RWPE2 (cell line): ENCODE results near the gene IGSF3.
"Not testable (repeated sequence)": the region's sequence is repeated elsewhere in the genome, so short reads cannot be mapped to it uniquely, and the experiment has no call there.

ENCODE experiments used
- ATAC-seq: fragments of 200-7000 bp; cut with Tn5 transposase; 3 replicates; pipeline ENCODE4 v1.9.1; 2021; ENCODE audit warnings: low read depth
- DNase-seq: peaks from one replicate; pipeline ENCODE4 v3.0.0-alpha.2; 2020; ENCODE audit warnings: low spot score
- H3K27ac ChIP-seq: fragments of 450-650 bp; 2 replicates; pipeline ENCODE4 v1.5.1; 2017; ENCODE audit warnings: mild to moderate bottlenecking; ENCODE audit not compliant: poor library complexity, severe bottlenecking
- H3K27me3 ChIP-seq: fragments of 250-450 bp; sonication (Bioruptor Pico); 2 replicates; pipeline ENCODE4 v1.5.1; 2021; ENCODE audit warnings: mild to moderate bottlenecking, moderate library complexity; ENCODE audit not compliant: insufficient read depth, poor library complexity, severe bottlenecking
- H3K36me3 ChIP-seq: fragments of 250-450 bp; sonication (Bioruptor Pico); 2 replicates; pipeline ENCODE4 v1.5.1; 2020; ENCODE audit warnings: low read depth, mild to moderate bottlenecking, moderate library complexity
- H3K4me1 ChIP-seq: fragments of 250-450 bp; sonication (Bioruptor Pico); 2 replicates; pipeline ENCODE4 v1.5.1; 2021; ENCODE audit warnings: mild to moderate bottlenecking, moderate library complexity; ENCODE audit not compliant: insufficient read depth, poor library complexity, severe bottlenecking
- H3K4me3 ChIP-seq: fragments of 250-450 bp; sonication (Bioruptor Pico); 2 replicates; pipeline ENCODE4 v1.5.1; 2021; ENCODE audit warnings: mild to moderate bottlenecking, moderate library complexity; ENCODE audit not compliant: severe bottlenecking
- H3K9me3 ChIP-seq: fragments of 250-450 bp; sonication (Bioruptor Pico); 2 replicates; pipeline ENCODE4 v1.5.1; 2021; ENCODE audit warnings: mild to moderate bottlenecking, moderate library complexity; ENCODE audit not compliant: severe bottlenecking
- TF ChIP-seq, protein P1 (sequence below): fragments of 450-650 bp; IDR thresholded peaks from one replicate; pipeline ENCODE4 v1.5.1; 2017; ENCODE audit warnings: mild to moderate bottlenecking, moderate library complexity; ENCODE audit not compliant: poor library complexity, severe bottlenecking

Gene IGSF3

DNA sequence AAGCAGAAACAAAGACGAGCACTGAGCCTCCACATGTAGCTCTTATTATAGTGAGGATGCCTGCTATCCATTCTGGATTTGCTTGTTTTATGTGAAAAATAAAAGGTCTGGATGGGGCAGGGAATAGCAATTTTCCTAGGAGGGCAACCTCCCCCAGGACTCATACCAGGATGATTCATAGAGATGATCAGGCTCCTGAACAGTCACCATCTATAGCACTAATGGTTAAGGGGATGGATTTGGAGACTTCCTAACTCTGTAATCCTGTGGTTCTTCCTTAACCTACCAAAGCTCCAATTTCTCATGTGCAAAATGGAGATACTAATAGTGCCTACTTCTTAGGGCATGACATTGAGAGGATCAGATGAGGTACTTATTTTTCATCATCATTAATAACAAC, 62.2 kb downstream of the IGSF3 start:
- peaks cover 10% of the 10 kb centered on the region for H3K4me1 ChIP-seq
- no peak overlapping the region for H3K27ac ChIP-seq

DNA sequence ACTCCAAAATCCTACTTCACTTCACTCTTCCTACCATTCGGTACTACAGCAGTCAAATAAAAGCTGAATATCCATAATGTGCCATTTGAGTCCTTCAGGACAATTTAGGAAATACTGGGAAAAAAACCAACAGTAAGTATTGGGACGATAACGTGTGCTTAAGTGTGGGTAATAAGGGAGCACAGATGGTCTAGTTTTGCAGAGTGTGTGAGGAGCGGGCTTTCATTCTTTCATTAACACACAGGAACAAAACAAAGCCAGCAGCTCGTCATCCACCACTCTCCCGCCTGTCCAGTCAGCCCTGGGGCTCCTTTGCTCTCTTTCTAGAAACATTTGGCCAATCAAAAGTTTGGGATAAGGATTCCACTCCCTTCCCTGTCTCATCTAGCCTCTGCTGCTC, 63.1 kb downstream of the IGSF3 start:
- not testable (repeated sequence) for H3K27me3 ChIP-seq, H3K27ac ChIP-seq, DNase-seq, ATAC-seq, H3K4me3 ChIP-seq, H3K36me3 ChIP-seq, H3K4me1 ChIP-seq, H3K9me3 ChIP-seq

More for the DNA sequence above, 62.2 kb downstream of the IGSF3 start:
- H3K27me3 ChIP-seq = no peaks in the 10 kb centered on the region
- no peak overlapping the region for H3K4me3 ChIP-seq
- DNase-seq (no peak), ATAC-seq (0 out of 3 replicates have a peak, but pooled peaks have one; percentile 23)
- TF ChIP-seq, protein P1, sequence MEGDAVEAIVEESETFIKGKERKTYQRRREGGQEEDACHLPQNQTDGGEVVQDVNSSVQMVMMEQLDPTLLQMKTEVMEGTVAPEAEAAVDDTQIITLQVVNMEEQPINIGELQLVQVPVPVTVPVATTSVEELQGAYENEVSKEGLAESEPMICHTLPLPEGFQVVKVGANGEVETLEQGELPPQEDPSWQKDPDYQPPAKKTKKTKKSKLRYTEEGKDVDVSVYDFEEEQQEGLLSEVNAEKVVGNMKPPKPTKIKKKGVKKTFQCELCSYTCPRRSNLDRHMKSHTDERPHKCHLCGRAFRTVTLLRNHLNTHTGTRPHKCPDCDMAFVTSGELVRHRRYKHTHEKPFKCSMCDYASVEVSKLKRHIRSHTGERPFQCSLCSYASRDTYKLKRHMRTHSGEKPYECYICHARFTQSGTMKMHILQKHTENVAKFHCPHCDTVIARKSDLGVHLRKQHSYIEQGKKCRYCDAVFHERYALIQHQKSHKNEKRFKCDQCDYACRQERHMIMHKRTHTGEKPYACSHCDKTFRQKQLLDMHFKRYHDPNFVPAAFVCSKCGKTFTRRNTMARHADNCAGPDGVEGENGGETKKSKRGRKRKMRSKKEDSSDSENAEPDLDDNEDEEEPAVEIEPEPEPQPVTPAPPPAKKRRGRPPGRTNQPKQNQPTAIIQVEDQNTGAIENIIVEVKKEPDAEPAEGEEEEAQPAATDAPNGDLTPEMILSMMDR = no peak
- no peaks in the 10 kb centered on the region for H3K36me3 ChIP-seq
- no peaks in the 10 kb centered on the region for H3K9me3 ChIP-seq

DNA sequence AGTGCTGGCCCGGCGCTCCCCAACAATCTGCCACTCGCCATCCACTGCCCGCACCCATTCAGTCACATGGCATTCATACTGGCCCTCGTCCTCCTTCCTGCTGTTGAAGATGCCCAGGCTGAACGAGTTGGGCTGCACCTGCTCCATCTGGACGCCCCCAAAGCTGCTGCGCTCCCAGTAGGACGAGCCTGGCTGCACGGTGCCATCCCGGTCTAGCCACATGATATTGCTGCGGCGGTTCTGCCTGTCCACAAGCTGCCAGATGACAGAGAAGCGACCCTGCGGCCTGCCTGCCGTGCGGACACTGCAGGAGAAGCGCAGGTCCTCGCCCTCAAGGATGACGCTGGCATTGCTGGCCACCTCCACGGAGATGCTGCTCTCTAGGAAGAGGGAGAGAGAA, 63.9 kb downstream of the IGSF3 start:
- H3K36me3 ChIP-seq, H3K27me3 ChIP-seq, H3K4me3 ChIP-seq, H3K4me1 ChIP-seq, ATAC-seq, H3K9me3 ChIP-seq, H3K27ac ChIP-seq, DNase-seq: not testable (repeated sequence)

DNA sequence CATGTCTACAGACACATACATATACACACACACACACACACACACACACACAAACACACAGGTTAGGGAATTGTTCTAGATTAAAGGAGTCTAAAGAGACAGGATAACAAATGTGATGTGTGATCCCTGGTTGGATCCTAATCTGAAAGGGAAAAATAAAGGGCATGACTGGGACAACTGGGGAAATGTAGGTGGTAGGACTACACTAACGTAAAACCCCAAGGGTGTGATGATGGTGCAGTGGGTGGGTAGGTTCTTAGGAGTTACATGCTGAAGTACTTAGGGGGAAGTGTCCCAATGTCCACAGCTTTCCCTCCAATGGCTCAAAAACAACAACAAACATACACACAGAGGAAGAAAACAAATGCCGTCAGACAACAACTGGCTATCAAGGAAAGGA, 68.2 kb downstream of the IGSF3 start:
- not testable (repeated sequence) for H3K27ac ChIP-seq, DNase-seq, H3K36me3 ChIP-seq, H3K27me3 ChIP-seq, H3K4me1 ChIP-seq, ATAC-seq, H3K4me3 ChIP-seq, H3K9me3 ChIP-seq

DNA sequence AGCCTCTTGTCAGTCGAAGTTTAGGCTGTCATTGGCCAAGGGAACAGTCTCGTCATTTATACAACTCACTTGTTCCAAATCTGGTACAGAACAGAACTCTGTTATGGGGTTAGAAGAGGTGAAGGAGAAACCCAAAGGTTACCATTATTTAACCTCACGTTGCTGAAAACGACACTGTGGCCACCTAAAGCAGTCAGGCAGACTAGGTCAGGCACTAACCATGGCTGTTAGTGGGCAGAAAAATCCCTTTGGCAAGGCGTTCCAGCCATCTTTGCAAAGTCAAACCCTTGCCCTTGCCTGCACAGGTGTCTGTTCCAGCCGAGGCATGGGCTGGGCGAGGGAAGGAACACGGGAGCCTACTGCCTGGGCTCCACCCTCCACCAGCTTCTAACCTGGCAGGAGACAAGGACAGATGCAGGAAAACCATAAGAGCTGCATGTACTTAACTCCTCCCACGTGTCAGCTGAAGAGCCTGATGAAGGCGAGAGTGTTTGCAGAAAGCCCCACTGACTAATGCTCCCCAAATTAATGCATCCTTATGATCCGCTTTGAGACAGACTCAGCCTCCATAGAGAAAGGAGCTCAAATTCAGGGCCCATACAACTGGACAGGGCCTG, 69.0 kb downstream of the IGSF3 start:
- not testable (repeated sequence) for ATAC-seq, H3K9me3 ChIP-seq, H3K4me3 ChIP-seq, DNase-seq, H3K36me3 ChIP-seq, H3K27ac ChIP-seq, H3K4me1 ChIP-seq, H3K27me3 ChIP-seq

DNA sequence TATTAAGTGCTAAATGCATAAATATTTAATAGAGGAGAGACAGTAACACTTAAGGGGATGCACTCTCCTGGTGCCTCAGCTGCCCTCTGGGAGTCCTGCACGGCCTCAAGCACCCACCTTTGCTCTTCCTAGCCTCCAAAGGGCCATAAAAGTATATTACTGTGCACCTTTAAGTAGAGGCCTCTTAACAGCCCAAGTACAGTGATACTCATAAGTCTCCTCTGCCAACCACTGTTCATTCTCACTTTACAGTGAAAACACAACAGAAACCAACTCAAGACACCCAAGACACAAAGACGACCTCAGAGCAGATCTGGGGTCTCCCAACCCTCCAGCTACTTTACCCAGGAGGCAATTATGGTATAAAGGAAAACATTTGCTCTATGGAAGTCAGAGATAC, 70.1 kb downstream of the IGSF3 start:
- not testable (repeated sequence) for H3K36me3 ChIP-seq, H3K4me3 ChIP-seq, DNase-seq, H3K4me1 ChIP-seq, H3K27me3 ChIP-seq, H3K9me3 ChIP-seq, ATAC-seq, H3K27ac ChIP-seq

DNA sequence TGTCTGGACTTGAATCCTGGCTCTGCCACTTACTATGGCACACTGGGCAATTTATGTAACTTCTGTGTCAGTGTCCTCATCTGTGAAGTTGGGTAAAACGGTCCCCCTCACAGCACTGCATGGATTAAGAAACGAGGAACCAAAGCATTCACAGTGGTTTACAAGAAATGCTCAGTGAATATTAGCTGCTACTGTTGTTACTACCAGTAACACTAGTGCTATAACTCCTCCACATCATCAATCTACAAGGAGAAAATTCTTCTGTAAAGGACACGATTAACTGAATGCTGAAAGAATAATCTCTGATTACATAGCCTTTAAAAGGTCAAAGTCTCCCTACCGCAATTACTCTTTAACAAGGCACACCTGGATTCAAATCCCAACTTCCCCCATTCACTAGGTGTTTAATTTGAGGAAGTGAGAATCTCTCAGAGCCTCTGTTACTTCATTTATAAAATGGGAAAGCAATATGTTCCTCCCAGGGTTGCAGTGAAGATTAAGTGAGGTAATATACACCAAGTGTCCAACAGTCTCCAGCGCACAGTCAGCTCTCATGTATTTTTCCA, 70.7 kb downstream of the IGSF3 start:
- not testable (repeated sequence) for H3K27ac ChIP-seq, H3K4me1 ChIP-seq, H3K27me3 ChIP-seq, ATAC-seq, H3K9me3 ChIP-seq, H3K4me3 ChIP-seq, H3K36me3 ChIP-seq, DNase-seq
